GM21717 (cell line): Measurements from ENCODE around the gene LIN7B.

ENCODE experiments used
- ATAC-seq: cut with Tn5 transposase; IDR thresholded peaks from one replicate; pipeline ENCODE4 v1.9.1; 2021; ENCODE audit warnings: mild to moderate bottlenecking, moderate library complexity; ENCODE audit not compliant: unreplicated experiment

The LIN7B gene

GRCh38 chr19:49094505-49095482 is 19.4 kb upstream of the LIN7B start:
- no peak for ATAC-seq

- no peak for ATAC-seq
Measured at GRCh38 chr19:49097453-49098288, 16.5 kb upstream of the LIN7B start.

GRCh38 chr19:49098795-49099194 is 15.4 kb upstream of the LIN7B start:
- no peak for ATAC-seq

GRCh38 chr19:49101160-49101559 is 13.0 kb upstream of the LIN7B start:
- ATAC-seq = no peak

GRCh38 chr19:49102303-49102702 is 11.9 kb upstream of the LIN7B start:
- no peak for ATAC-seq

- no peak for ATAC-seq
Measured at GRCh38 chr19:49103331-49104085, 10.7 kb upstream of the LIN7B start.

- no peak for ATAC-seq
Measured at GRCh38 chr19:49104229-49104864, 9.8 kb upstream of the LIN7B start.

GRCh38 chr19:49106648-49107135 is 7.5 kb upstream of the LIN7B start:
- no peak for ATAC-seq

- no peak for ATAC-seq
Measured at GRCh38 chr19:49107625-49108459, 6.3 kb upstream of the LIN7B start.

- ATAC-seq = no peak
Measured at GRCh38 chr19:49109051-49109450, 5.1 kb upstream of the LIN7B start.

- ATAC-seq = no peak
Measured at GRCh38 chr19:49109569-49110233, 4.5 kb upstream of the LIN7B start.

GRCh38 chr19:49110567-49110966 is 3.6 kb upstream of the LIN7B start:
- no peak for ATAC-seq

- no peak for ATAC-seq
Measured at GRCh38 chr19:49111218-49111998, 2.8 kb upstream of the LIN7B start.

- no peak for ATAC-seq
Measured at GRCh38 chr19:49114630-49115363, 627 bp downstream of the LIN7B start.

GRCh38 chr19:49116544-49116943 is 2.4 kb downstream of the LIN7B start:
- ATAC-seq = no peak

- no peak for ATAC-seq
Measured at GRCh38 chr19:49117677-49118564, 3.8 kb downstream of the LIN7B start.
